Fibroblast of mammary gland (primary cell): Measurements from ENCODE around the gene KCNMA1.

Experiments
- DNase-seq: peaks from one replicate; pipeline ENCODE4 v3.0.0-alpha.2; 2010; ENCODE audit warnings: low read depth
- H3K4me3 ChIP-seq: 2 replicates; pipeline ENCODE4 v1.5.1; 2011; ENCODE audit warnings: low read depth, mild to moderate bottlenecking, low read length, moderate library complexity; ENCODE audit not compliant: control insufficient read depth
- CTCF ChIP-seq: conservative IDR thresholded peaks from 2 replicates; pipeline ENCODE4 v1.5.1; 2011; ENCODE audit warnings: low read depth, low read length, inconsistent platforms; ENCODE audit not compliant: control insufficient read depth, insufficient read depth

KCNMA1 gene

GRCh38 chr10:77127243-77127642 lies 510.4 kb downstream of the KCNMA1 start:
- DNase-seq: no peak
- H3K4me3 ChIP-seq: no peak overlapping the region
- TF ChIP-seq CTCF: no peak

- no peak for TF ChIP-seq CTCF
- no peak for DNase-seq
- no peak overlapping the region for H3K4me3 ChIP-seq
These were observed 512.4 kb downstream of the KCNMA1 start for GRCh38 chr10:77125231-77125630.

- H3K4me3 ChIP-seq: no peak overlapping the region
- no peak for TF ChIP-seq CTCF
- no peak for DNase-seq
These were observed 514.3 kb downstream of the KCNMA1 start for GRCh38 chr10:77123330-77123729.

GRCh38 chr10:77121829-77122228 lies 515.8 kb downstream of the KCNMA1 start:
- H3K4me3 ChIP-seq: no peak overlapping the region
- no peak for DNase-seq
- no peak for TF ChIP-seq CTCF

DNA sequence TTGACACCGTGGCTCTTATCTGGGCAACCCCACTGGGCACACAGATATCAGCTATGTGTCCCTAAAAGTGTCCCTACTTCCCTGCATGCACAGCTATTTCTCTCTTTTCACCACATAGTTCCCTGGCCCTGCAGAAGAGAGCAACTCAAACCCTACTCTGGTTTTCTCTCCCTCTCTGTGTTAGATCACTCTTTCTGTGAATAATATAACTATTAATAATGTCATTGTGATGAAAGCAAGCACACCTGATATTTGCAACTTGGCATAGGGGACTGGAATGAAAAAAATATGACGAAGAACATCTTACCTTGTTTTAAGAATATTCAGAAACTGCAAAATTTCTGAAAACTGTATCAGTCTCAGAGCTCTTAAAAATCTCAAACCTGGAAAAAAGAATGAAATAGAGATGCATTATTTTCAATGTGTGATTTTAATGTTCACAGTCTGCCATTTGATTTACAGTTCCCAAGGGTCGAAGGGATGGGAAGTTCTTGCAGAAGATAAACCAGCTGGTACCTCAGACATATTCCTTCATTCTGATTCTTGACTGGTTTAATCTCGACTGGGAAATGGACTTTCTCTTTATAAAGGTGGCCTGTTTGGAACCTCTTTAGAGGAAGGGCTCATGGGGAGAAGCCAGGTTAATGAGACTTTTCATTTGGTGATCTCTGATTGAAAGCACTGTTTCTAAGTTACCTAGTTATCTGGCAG lies 516.8 kb downstream of the KCNMA1 start:
- H3K4me3 ChIP-seq: no peak overlapping the region
- no peak for TF ChIP-seq CTCF
- no peak for DNase-seq

DNA sequence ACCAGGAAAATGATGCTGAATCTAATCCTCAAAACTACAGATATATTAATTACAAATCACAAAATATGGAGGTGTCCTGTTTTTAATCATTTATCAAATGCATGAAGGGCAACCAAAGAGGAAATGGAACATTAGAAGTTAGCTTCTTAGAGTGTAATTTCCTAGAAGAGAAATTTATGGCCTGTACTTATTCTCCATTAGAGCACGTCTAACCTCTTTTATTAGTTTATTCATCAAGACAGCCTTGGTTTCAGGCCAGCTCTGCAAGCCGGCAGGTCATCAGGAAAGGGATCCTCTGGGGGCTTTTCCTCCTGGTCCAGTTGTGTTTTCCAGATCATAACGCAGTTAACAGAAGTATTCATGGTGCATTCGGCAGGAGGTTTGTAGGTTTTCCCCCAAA lies 517.6 kb downstream of the KCNMA1 start:
- no peak for TF ChIP-seq CTCF
- DNase-seq: no peak
- H3K4me3 ChIP-seq: no peak overlapping the region
